IMR-90 (cell line): Measurements from ENCODE around the gene PTH2. TPM values are rescaled to one million over a fixed set of nuclear protein-coding genes. Genes with fewer than 3 reads are reported as not detected.

Source experiments
- ATAC-seq: fragments of 200-7000 bp; cut with Tn5 transposase; 2 replicates; pipeline ENCODE4 v1.9.1; 2020; ENCODE audit warnings: low read depth, mild to moderate bottlenecking, moderate library complexity
- BruUV-seq: library from RNA; stranded (reverse); fragments of 400-500 nt; replicated peaks from 2 replicates; lab custom pipeline; 2021; lab: Mats Ljungman, UMichigan
- CTCF ChIA-PET: fragments of 300-600 bp; formaldehyde crosslinking; extraction: SDS; loops from one replicate; lab custom pipeline; 2021; ENCODE audit warnings: antibody characterized with exemption; lab: Yijun Ruan, JAX
- POLR2A ChIA-PET: fragments of 300-600 bp; sonication (Branson Sonifier 250); formaldehyde crosslinking; loops from one replicate; lab custom pipeline; 2022; ENCODE audit warnings: antibody characterized with exemption; ENCODE audit not compliant: unreplicated experiment; lab: Charles Lee
- DNase-seq: peaks from one replicate; pipeline ENCODE4 v3.0.0; 2013
- H2AFZ ChIP-seq: replicated peaks from 2 replicates; pipeline ENCODE3; 2013; ENCODE audit warnings: low read length, mild to moderate bottlenecking; ENCODE audit not compliant: poor library complexity
- H2AK5ac ChIP-seq: 2 replicates; pipeline ENCODE4 v1.6.1; 2013; ENCODE audit warnings: low read depth, low read length, inconsistent platforms
- H2AK9ac ChIP-seq: replicated peaks from 2 replicates; pipeline ENCODE3; 2013; ENCODE audit warnings: mild to moderate bottlenecking, low read depth, low read length, moderate library complexity; ENCODE audit not compliant: poor library complexity
- H2BK120ac ChIP-seq: 2 replicates; pipeline ENCODE4 v1.6.1; 2013; ENCODE audit warnings: low read depth, low read length, inconsistent platforms
- H2BK15ac ChIP-seq: 3 replicates; pipeline ENCODE4 v1.6.1; 2013; ENCODE audit warnings: low read depth, low read length, inconsistent platforms
- H2BK20ac ChIP-seq: 2 replicates; pipeline ENCODE4 v1.6.1; 2013; ENCODE audit warnings: low read depth, mild to moderate bottlenecking, inconsistent platforms, low read length, moderate library complexity
- H2BK5ac ChIP-seq: 2 replicates; pipeline ENCODE4 v1.6.1; 2013; ENCODE audit warnings: mild to moderate bottlenecking, low read depth, low read length, inconsistent platforms; ENCODE audit not compliant: poor library complexity, severe bottlenecking
- H3K14ac ChIP-seq: replicated peaks from 2 replicates; pipeline ENCODE4 v1.6.1; 2013; ENCODE audit warnings: low read depth, low read length, inconsistent platforms
- H3K18ac ChIP-seq: 2 replicates; pipeline ENCODE4 v1.6.1; 2013; ENCODE audit warnings: low read depth, low read length, control low read depth
- H3K23ac ChIP-seq: 2 replicates; pipeline ENCODE4 v1.6.1; 2013; ENCODE audit warnings: low read depth, low read length, inconsistent platforms
- H3K27ac ChIP-seq: 2 replicates; pipeline ENCODE4 v1.5.1; 2013; ENCODE audit warnings: mild to moderate bottlenecking, control low read depth, low read length; ENCODE audit not compliant: insufficient read depth
- H3K27me3 ChIP-seq: 2 replicates; pipeline ENCODE4 v1.6.1; 2013; ENCODE audit warnings: low read length; ENCODE audit not compliant: control insufficient read depth, insufficient read depth
- H3K36me3 ChIP-seq: 2 replicates; pipeline ENCODE4 v1.6.1; 2013; ENCODE audit warnings: low read length, mixed read lengths; ENCODE audit not compliant: control insufficient read depth, insufficient read depth
- H3K4ac ChIP-seq: 2 replicates; pipeline ENCODE4 v1.6.1; 2013; ENCODE audit warnings: low read depth, low read length, inconsistent platforms
- H3K4me1 ChIP-seq: 2 replicates; pipeline ENCODE4 v1.6.1; 2013; ENCODE audit warnings: low read length, mixed read lengths; ENCODE audit not compliant: control insufficient read depth, insufficient read depth
- H3K4me2 ChIP-seq: 2 replicates; pipeline ENCODE4 v1.6.1; 2013; ENCODE audit warnings: low read depth, mild to moderate bottlenecking, control low read depth, low read length, moderate library complexity
- H3K4me3 ChIP-seq: 2 replicates; pipeline ENCODE4 v1.5.1; 2013; ENCODE audit warnings: low read depth, mild to moderate bottlenecking, control low read depth, low read length, moderate library complexity; ENCODE audit not compliant: insufficient read depth
- H3K56ac ChIP-seq: 2 replicates; pipeline ENCODE4 v1.6.1; 2013; ENCODE audit warnings: low read length, inconsistent platforms; ENCODE audit not compliant: insufficient read depth; ENCODE audit errors: extremely low read depth
- H3K79me1 ChIP-seq, 2 experiments: 2 replicates each; pipeline ENCODE4 v1.6.1; 2013; ENCODE audit warnings: low read length in 2 of 2, inconsistent platforms in 1 of 2, low read depth in 1 of 2
- H3K9ac ChIP-seq: 2 replicates; pipeline ENCODE4 v1.6.1; 2013; ENCODE audit warnings: low read depth, low read length, control low read depth
- H3K9me1 ChIP-seq: 2 replicates; pipeline ENCODE4 v1.6.1; 2013; ENCODE audit warnings: low read length, inconsistent platforms; ENCODE audit not compliant: insufficient read depth
- H3K9me3 ChIP-seq: 2 replicates; pipeline ENCODE4 v1.6.1; 2013; ENCODE audit warnings: low read length; ENCODE audit not compliant: control insufficient read depth, insufficient read depth
- H4K20me1 ChIP-seq: 2 replicates; pipeline ENCODE4 v1.6.1; 2013; ENCODE audit warnings: low read length, inconsistent platforms; ENCODE audit not compliant: insufficient read depth
- H4K5ac ChIP-seq: 2 replicates; pipeline ENCODE4 v1.6.1; 2013; ENCODE audit warnings: mild to moderate bottlenecking, low read depth, low read length, control low read depth
- H4K8ac ChIP-seq, 2 experiments: 2 replicates each; pipeline ENCODE4 v1.6.1; 2013; ENCODE audit warnings: low read depth in 2 of 2, low read length in 2 of 2, control low read depth in 1 of 2, inconsistent platforms in 1 of 2
- H4K91ac ChIP-seq: 2 replicates; pipeline ENCODE4 v1.6.1; 2013; ENCODE audit warnings: low read depth, low read length, inconsistent platforms; ENCODE audit not compliant: insufficient read depth
- CEBPB ChIP-seq: IDR thresholded peaks from 2 replicates; pipeline ENCODE4 v1.6.1; 2012; ENCODE audit warnings: low read depth, low read length, improper control_type of control experiment
- CHD1 ChIP-seq: IDR thresholded peaks from 2 replicates; pipeline ENCODE4 v1.6.1; 2012; ENCODE audit warnings: low read depth, low read length, improper control_type of control experiment
- CTCF ChIP-seq: conservative IDR thresholded peaks from 2 replicates; pipeline ENCODE4 v1.5.1; 2012; ENCODE audit warnings: mild to moderate bottlenecking, low read depth, low read length, improper control_type of control experiment
- FOS ChIP-seq: fragments of 150-350 bp; IDR thresholded peaks from 2 replicates; pipeline ENCODE4 v1.6.1; 2016; ENCODE audit warnings: low read depth, low read length
- MAFK ChIP-seq: IDR thresholded peaks from 2 replicates; pipeline ENCODE4 v1.6.1; 2012; ENCODE audit warnings: low read depth, low read length, improper control_type of control experiment
- MAZ ChIP-seq: IDR thresholded peaks from 2 replicates; pipeline ENCODE4 v1.6.1; 2012; ENCODE audit warnings: low read depth, mild to moderate bottlenecking, low read length, improper control_type of control experiment, moderate library complexity, borderline replicate concordance
- MXI1 ChIP-seq: IDR thresholded peaks from 2 replicates; pipeline ENCODE4 v1.6.1; 2012; ENCODE audit warnings: low read depth, mild to moderate bottlenecking, low read length, moderate library complexity, borderline replicate concordance
- NFE2L2 ChIP-seq: fragments of 150-350 bp; IDR thresholded peaks from 2 replicates; pipeline ENCODE4 v1.6.1; 2016; ENCODE audit warnings: low read depth, mild to moderate bottlenecking, low read length
- POLR2A ChIP-seq: IDR thresholded peaks from 2 replicates; pipeline ENCODE4 v1.6.1; 2012; ENCODE audit warnings: mild to moderate bottlenecking, low read depth, low read length
- RAD21 ChIP-seq: IDR thresholded peaks from 2 replicates; pipeline ENCODE4 v1.6.1; 2012; ENCODE audit warnings: low read length, improper control_type of control experiment
- RCOR1 ChIP-seq: IDR thresholded peaks from 2 replicates; pipeline ENCODE4 v1.6.1; 2012; ENCODE audit warnings: mild to moderate bottlenecking, low read length, improper control_type of control experiment; ENCODE audit not compliant: insufficient replicate concordance
- RFX5 ChIP-seq: IDR thresholded peaks from 2 replicates; pipeline ENCODE4 v1.8.0; 2012; ENCODE audit warnings: low read depth, mild to moderate bottlenecking, low read length, moderate library complexity
- SMC3 ChIP-seq: fragments of 150-350 bp; IDR thresholded peaks from 2 replicates; pipeline ENCODE4 v1.6.1; 2016; ENCODE audit warnings: low read depth, mild to moderate bottlenecking, antibody characterized with exemption, low read length, moderate library complexity
- USF2 ChIP-seq: fragments of 150-350 bp; IDR thresholded peaks from 2 replicates; pipeline ENCODE4 v1.6.1; 2017; ENCODE audit warnings: mild to moderate bottlenecking, antibody characterized with exemption, low read length, low read depth
- WGBS, 2 experiments: methylation state at CpG; one replicate each; pipeline versions ENCODE4 v1.1.5 to v1.1.7; 2013; ENCODE audit warnings: missing lambda C conversion rate in 2 of 2; ENCODE audit not compliant: insufficient read length in 1 of 2; ENCODE audit errors: extremely low coverage in 2 of 2; 5-methylcytosine and 5-hydroxymethylcytosine counted together
- dilution Hi-C: fragments of 300-500 bp; cut with HindIII; formaldehyde crosslinking; loops from one replicate; pipeline ENCODE4 v1.14.3; 2018; ENCODE audit warnings: low sequenced_read_pairs; ENCODE audit not compliant: unreplicated experiment
- in situ Hi-C: fragments of 300-500 bp; cut with MboI; formaldehyde crosslinking; loops from 3 replicates; pipeline ENCODE4 v1.14.3; 2019; ENCODE audit warnings: low sequenced_read_pairs, inconsistent platforms, mixed read lengths
- intact Hi-C: fragments of 100-400 bp; cut with micrococcal nuclease; formaldehyde crosslinking; loops from 2 replicates; pipeline ENCODE4 v1.10.0; 2022
- polyA plus RNA-seq, 3 experiments: library from polyadenylated mRNA; depleted of rRNA; stranded (reverse); fragments of >200 nt; gene quantifications; 2 replicates each; pipeline ENCODE4 v1.2.3, GENCODE V29; 2012; ENCODE audit warnings: low replicate concordance in 1 of 3
- total RNA-seq: library from RNA; depleted of rRNA; stranded (reverse); fragments of >200 nt; gene quantifications from 2 replicates; pipeline ENCODE4 v1.2.3, GENCODE V29; 2012
- TF ChIP-seq, protein P1 (sequence below): fragments of 150-350 bp; IDR thresholded peaks from 2 replicates; pipeline ENCODE4 v1.6.1; 2016; ENCODE audit warnings: low read depth, mild to moderate bottlenecking, low read length, moderate library complexity, borderline replicate concordance

Gene PTH2
- total and polyA plus RNA-seq, 2 of the 4 experiments (the other 2 are of a cell fraction): not detected

- 64% methylated on average over 6 of the region's 26 CpGs; no CpG with 5 or more reads in 1 of the 2 experiments for WGBS, 2 experiments
- H4K5ac ChIP-seq: no peak overlapping the region
- H2AFZ ChIP-seq: no peak overlapping the region
- no peak overlapping the region for H4K91ac ChIP-seq
- no peak overlapping the region for H3K27ac ChIP-seq
- DNase-seq: no peak
- in situ Hi-C loops: loop anchor here (10.0 kb wide), 1 partner anchor 54 kb away; the partner anchor contains the start of gene SLC17A7
- H2BK15ac ChIP-seq: no peak overlapping the region
- H3K14ac ChIP-seq: no peak overlapping the region
- H3K56ac ChIP-seq: no peak overlapping the region
- no peak overlapping the region for H3K4me3 ChIP-seq
- dilution Hi-C loops: no loop called here
- no peaks in the 10 kb centered on the region for H3K4me1 ChIP-seq
- H3K27me3 ChIP-seq: peaks cover 37% of the 10 kb centered on the region
- H4K20me1 ChIP-seq: no peaks in the 10 kb centered on the region
- no peak overlapping the region for H2BK5ac ChIP-seq
- no peak overlapping the region for H3K4ac ChIP-seq
- BruUV-seq: no TSS peak
- no peak overlapping the region for H3K18ac ChIP-seq
- no peak overlapping the region for H3K23ac ChIP-seq
- no peak overlapping the region for H3K9ac ChIP-seq
- intact Hi-C loops: no loop called here
- ChIA-PET POLR2A (no interaction called here), CTCF (interaction anchor here (1.4 kb wide), 1 partner anchor 156 kb away, joined by 3 read pairs; no protein-coding TSS in a partner anchor)
- H2AK9ac ChIP-seq: peak overlapping the region; percentile 65
- no peak overlapping the region for H3K4me2 ChIP-seq
- ATAC-seq: no peak
- no peak overlapping the region for H2BK120ac ChIP-seq
- H3K36me3 ChIP-seq: no peaks in the 10 kb centered on the region
- H2BK20ac ChIP-seq: no peak overlapping the region
- no peaks in the 10 kb centered on the region for H3K79me1 ChIP-seq
- H3K9me1 ChIP-seq: no peaks in the 10 kb centered on the region
- H3K9me3 ChIP-seq: no peaks in the 10 kb centered on the region
- no peak overlapping the region for H2AK5ac ChIP-seq
- H4K8ac ChIP-seq: no peak overlapping the region
- no peak for TF ChIP-seq USF2
- no peak for TF ChIP-seq MAZ
- no peak for TF ChIP-seq CEBPB
- TF ChIP-seq MAFK: no peak
- no peak for TF ChIP-seq RCOR1
- no peak for TF ChIP-seq POLR2A
- TF ChIP-seq FOS: no peak
- no peak for TF ChIP-seq NFE2L2
- TF ChIP-seq CTCF: no peak
- no peak for TF ChIP-seq CHD1
- TF ChIP-seq, protein P1, sequence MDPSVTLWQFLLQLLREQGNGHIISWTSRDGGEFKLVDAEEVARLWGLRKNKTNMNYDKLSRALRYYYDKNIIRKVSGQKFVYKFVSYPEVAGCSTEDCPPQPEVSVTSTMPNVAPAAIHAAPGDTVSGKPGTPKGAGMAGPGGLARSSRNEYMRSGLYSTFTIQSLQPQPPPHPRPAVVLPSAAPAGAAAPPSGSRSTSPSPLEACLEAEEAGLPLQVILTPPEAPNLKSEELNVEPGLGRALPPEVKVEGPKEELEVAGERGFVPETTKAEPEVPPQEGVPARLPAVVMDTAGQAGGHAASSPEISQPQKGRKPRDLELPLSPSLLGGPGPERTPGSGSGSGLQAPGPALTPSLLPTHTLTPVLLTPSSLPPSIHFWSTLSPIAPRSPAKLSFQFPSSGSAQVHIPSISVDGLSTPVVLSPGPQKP: no peak
- TF ChIP-seq RAD21: no peak
- TF ChIP-seq RFX5: no peak
- no peak for TF ChIP-seq MXI1
- no peak for TF ChIP-seq SMC3
Measured at GRCh38 chr19:49390131-49390928, 32.9 kb downstream of the PTH2 start.
